SJSA1 (cell line): Measurements from ENCODE around the gene NSMF. TPM values are rescaled to one million over a fixed set of nuclear protein-coding genes. Genes with fewer than 3 reads are reported as not detected.
"Not testable (repeated sequence)": the region's sequence is repeated elsewhere in the genome, so short reads cannot be mapped to it uniquely, and the experiment has no call there.

Experiments
- DNase-seq, 2 experiments: peaks; one replicate each; pipeline ENCODE4 v3.0.0-alpha.2; 2015 to 2020; ENCODE audit warnings: low spot score in 2 of 2, low read depth in 1 of 2
- H3K27ac ChIP-seq: fragments of 250-450 bp; sonication (Bioruptor Pico); 2 replicates; pipeline ENCODE4 v1.5.1; 2020; ENCODE audit warnings: mild to moderate bottlenecking, moderate library complexity
- H3K27me3 ChIP-seq: fragments of 250-450 bp; sonication (Bioruptor Pico); replicated peaks from 2 replicates; pipeline ENCODE4 v1.5.1; 2020; ENCODE audit warnings: mild to moderate bottlenecking, moderate library complexity
- H3K36me3 ChIP-seq: fragments of 250-450 bp; sonication (Bioruptor Pico); 2 replicates; pipeline ENCODE4 v1.5.1; 2020; ENCODE audit warnings: mild to moderate bottlenecking
- H3K4me1 ChIP-seq: fragments of 250-450 bp; sonication (Bioruptor Pico); replicated peaks from 2 replicates; pipeline ENCODE4 v1.6.1; 2021; ENCODE audit warnings: mild to moderate bottlenecking
- H3K4me3 ChIP-seq: fragments of 250-450 bp; sonication (Bioruptor Pico); 2 replicates; pipeline ENCODE4 v1.5.1; 2020; ENCODE audit warnings: mild to moderate bottlenecking
- H3K9me3 ChIP-seq: fragments of 250-450 bp; sonication (Bioruptor Pico); replicated peaks from 2 replicates; pipeline ENCODE4 v1.5.1; 2020; ENCODE audit warnings: mild to moderate bottlenecking
- total RNA-seq: library from RNA; depleted of rRNA; stranded (reverse); fragments of >200 nt; shearing (Covaris generic); gene quantifications from 2 replicates; pipeline ENCODE4 v1.2.3, GENCODE V29; 2014

NSMF gene
- total RNA-seq, 1 experiment from 2014 or later, result 17.9 TPM

- H3K4me3 ChIP-seq, H3K27me3 ChIP-seq, DNase-seq, H3K9me3 ChIP-seq, H3K36me3 ChIP-seq: not testable (repeated sequence)
- H3K27ac ChIP-seq, result peak overlapping the region; percentile 66; the same call in 1 of the 2 replicates
- H3K4me1 ChIP-seq, result peaks cover 56% of the 10 kb centered on the region
Observed at GRCh38 chr9:137410236-137410890, 48.8 kb downstream of the NSMF start.

- no peak for DNase-seq
- peaks cover 52% of the 10 kb centered on the region for H3K4me1 ChIP-seq
- no peak overlapping the region for H3K27ac ChIP-seq
- H3K36me3 ChIP-seq, result 0 out of 2 replicates have a peak, but pooled peaks cover 6% of the 10 kb centered on the region
- H3K4me3 ChIP-seq, result no peak overlapping the region
- no peaks in the 10 kb centered on the region for H3K9me3 ChIP-seq
- no peaks in the 10 kb centered on the region for H3K27me3 ChIP-seq
Observed at GRCh38 chr9:137409515-137409914, 49.6 kb downstream of the NSMF start.

- Histone ChIP-seq H3K4me3 (no peak overlapping the region), H3K27me3 (no peaks in the 10 kb centered on the region), H3K27ac (no peak overlapping the region), H3K4me1 (peaks cover 45% of the 10 kb centered on the region), H3K36me3 (no peaks in the 10 kb centered on the region), H3K9me3 (no peaks in the 10 kb centered on the region)
- no peak for DNase-seq
Observed at GRCh38 chr9:137408651-137409405, 50.3 kb downstream of the NSMF start.

GRCh38 chr9:137407590-137408300 is 51.4 kb downstream of the NSMF start:
- DNase-seq, result no peak
- H3K27me3 ChIP-seq, result no peaks in the 10 kb centered on the region
- no peak overlapping the region for H3K4me3 ChIP-seq
- peaks cover 34% of the 10 kb centered on the region for H3K4me1 ChIP-seq
- no peaks in the 10 kb centered on the region for H3K9me3 ChIP-seq
- no peak overlapping the region for H3K27ac ChIP-seq
- H3K36me3 ChIP-seq, result no peaks in the 10 kb centered on the region

- H3K27me3 ChIP-seq, result no peaks in the 10 kb centered on the region
- no peaks in the 10 kb centered on the region for H3K36me3 ChIP-seq
- peaks cover 27% of the 10 kb centered on the region for H3K4me1 ChIP-seq
- no peak overlapping the region for H3K27ac ChIP-seq
- no peaks in the 10 kb centered on the region for H3K9me3 ChIP-seq
- peak overlapping the region; percentile 22 for H3K4me3 ChIP-seq
- peak in 1 of 2 experiments; percentile 26 for DNase-seq
Observed at GRCh38 chr9:137406876-137407589, 52.1 kb downstream of the NSMF start.

- peaks cover 21% of the 10 kb centered on the region for H3K4me1 ChIP-seq
- H3K4me3 ChIP-seq, result no peak overlapping the region
- no peaks in the 10 kb centered on the region for H3K27me3 ChIP-seq
- no peaks in the 10 kb centered on the region for H3K36me3 ChIP-seq
- DNase-seq, result no peak
- no peaks in the 10 kb centered on the region for H3K9me3 ChIP-seq
- H3K27ac ChIP-seq, result no peak overlapping the region
Observed at GRCh38 chr9:137406085-137406760, 52.9 kb downstream of the NSMF start.

GRCh38 chr9:137405677-137406081 is 53.5 kb downstream of the NSMF start:
- H3K9me3 ChIP-seq, result no peaks in the 10 kb centered on the region
- H3K27me3 ChIP-seq, result no peaks in the 10 kb centered on the region
- H3K4me1 ChIP-seq, result peaks cover 15% of the 10 kb centered on the region
- DNase-seq, result no peak
- H3K36me3 ChIP-seq, result no peaks in the 10 kb centered on the region
- no peak overlapping the region for H3K27ac ChIP-seq
- H3K4me3 ChIP-seq, result no peak overlapping the region

GRCh38 chr9:137404961-137405567 is 54.1 kb downstream of the NSMF start:
- Histone ChIP-seq H3K27ac (no peak overlapping the region), H3K4me1 (peaks cover 9% of the 10 kb centered on the region), H3K9me3 (no peaks in the 10 kb centered on the region), H3K36me3 (no peaks in the 10 kb centered on the region), H3K4me3 (no peak overlapping the region), H3K27me3 (no peaks in the 10 kb centered on the region)
- DNase-seq, result no peak

GRCh38 chr9:137403269-137403668 is 55.9 kb downstream of the NSMF start:
- no peak for DNase-seq
- Histone ChIP-seq H3K36me3 (no peaks in the 10 kb centered on the region), H3K9me3 (no peaks in the 10 kb centered on the region), H3K4me3 (no peak overlapping the region), H3K27me3 (no peaks in the 10 kb centered on the region), H3K4me1 (peaks cover 8% of the 10 kb centered on the region), H3K27ac (no peak overlapping the region)

- no peaks in the 10 kb centered on the region for H3K9me3 ChIP-seq
- no peak overlapping the region for H3K4me3 ChIP-seq
- peaks cover 8% of the 10 kb centered on the region for H3K4me1 ChIP-seq
- DNase-seq, result no peak
- no peaks in the 10 kb centered on the region for H3K27me3 ChIP-seq
- H3K36me3 ChIP-seq, result no peaks in the 10 kb centered on the region
- H3K27ac ChIP-seq, result no peak overlapping the region
Observed at GRCh38 chr9:137402746-137403145, 56.4 kb downstream of the NSMF start.

GRCh38 chr9:137398561-137399468 is 60.3 kb downstream of the NSMF start:
- H3K9me3 ChIP-seq, result no peaks in the 10 kb centered on the region
- no peak for DNase-seq
- no peaks in the 10 kb centered on the region for H3K27me3 ChIP-seq
- no peaks in the 10 kb centered on the region for H3K36me3 ChIP-seq
- no peaks in the 10 kb centered on the region for H3K4me1 ChIP-seq
- H3K4me3 ChIP-seq, result no peak overlapping the region
- no peak overlapping the region for H3K27ac ChIP-seq
